ENCODE results near the gene ESAM.

The ESAM gene

GRCh38 chr11:124732230-124732629 lies 29.9 kb downstream of the ESAM start:
- no peak for DNase-seq (ENCODE audit: low read depth)

DNA sequence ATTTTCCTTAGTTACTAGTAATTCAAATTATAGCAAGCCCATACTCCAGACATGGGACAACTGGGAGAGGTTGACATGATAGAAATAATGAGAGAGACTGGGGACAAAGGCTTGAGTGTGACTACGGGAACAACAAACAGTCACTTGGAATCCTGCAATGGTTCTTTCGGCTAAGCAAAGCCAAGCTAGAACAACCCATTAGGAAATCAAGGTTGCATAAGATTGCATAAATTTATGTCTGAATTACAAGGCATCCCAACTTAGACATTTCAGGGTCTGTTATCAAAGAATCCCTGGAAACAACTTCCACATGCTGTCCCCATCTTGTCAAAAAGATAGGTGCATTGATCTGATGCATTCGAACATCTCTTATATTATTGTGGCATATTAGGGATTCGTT lies 32.5 kb downstream of the ESAM start:
- no peak for DNase-seq (ENCODE audit: low read depth)

- no peak for DNase-seq (ENCODE audit: low read depth)
Measured at GRCh38 chr11:124728134-124728533, 34.0 kb downstream of the ESAM start.

- DNase-seq (ENCODE audit: low read depth): no peak
Measured at GRCh38 chr11:124727474-124727873, 34.6 kb downstream of the ESAM start.

DNA sequence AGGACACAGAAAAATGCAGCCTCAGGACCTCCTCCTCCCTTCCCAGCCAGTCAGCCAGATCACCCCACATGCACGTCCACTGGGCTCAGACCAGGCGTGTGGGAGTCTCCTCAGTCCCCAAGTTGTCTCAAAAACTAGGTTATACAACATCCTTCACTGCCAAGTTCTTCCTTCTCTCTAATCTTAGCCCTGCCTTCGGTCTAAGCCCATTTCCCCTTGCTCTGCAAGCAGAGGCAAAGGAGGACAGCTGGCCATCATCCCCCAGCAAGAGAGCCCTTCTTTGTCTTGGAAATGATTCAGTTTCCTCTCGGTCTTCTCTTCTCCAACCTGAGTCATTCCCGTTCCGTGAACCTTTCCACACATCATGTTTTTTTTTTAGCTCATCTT lies 36.4 kb downstream of the ESAM start:
- DNase-seq (ENCODE audit: low read depth): no peak

DNA sequence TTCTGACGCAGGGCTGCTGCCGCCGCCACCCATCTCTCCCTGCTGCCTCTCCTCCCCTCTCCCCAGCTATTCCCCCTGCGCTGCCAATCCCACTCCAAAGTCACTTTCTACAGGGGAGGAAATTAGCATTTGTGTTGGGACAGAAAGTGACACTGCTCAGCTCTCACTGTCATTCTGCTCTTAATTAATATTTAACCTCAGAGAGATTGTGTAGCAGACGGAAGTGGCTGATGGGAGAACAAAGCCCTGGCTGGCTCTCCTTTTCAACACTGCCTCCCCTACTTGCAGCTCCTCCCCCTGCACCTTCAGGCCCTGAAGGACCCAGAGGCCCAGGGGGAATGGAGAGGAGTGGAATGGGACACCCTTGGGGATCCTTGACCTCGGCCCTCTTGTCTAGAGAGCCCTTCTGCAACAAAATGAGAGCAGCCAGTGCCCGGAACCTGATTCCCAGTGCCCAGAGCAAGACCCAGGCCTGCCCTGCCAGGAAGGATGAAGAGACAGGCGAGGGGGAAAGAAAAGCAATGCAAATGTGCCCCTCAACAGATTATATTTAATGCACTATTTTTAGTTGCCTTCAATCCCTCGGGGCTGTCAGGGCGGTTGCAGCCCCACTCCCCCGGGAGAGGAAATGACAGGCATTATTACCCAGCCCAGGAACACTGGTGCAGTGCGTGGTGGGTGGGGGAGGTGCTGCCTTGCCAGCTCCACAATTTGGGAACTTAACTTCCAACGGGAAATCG lies 36.9 kb downstream of the ESAM start:
- no peak for DNase-seq (ENCODE audit: low read depth)

DNA sequence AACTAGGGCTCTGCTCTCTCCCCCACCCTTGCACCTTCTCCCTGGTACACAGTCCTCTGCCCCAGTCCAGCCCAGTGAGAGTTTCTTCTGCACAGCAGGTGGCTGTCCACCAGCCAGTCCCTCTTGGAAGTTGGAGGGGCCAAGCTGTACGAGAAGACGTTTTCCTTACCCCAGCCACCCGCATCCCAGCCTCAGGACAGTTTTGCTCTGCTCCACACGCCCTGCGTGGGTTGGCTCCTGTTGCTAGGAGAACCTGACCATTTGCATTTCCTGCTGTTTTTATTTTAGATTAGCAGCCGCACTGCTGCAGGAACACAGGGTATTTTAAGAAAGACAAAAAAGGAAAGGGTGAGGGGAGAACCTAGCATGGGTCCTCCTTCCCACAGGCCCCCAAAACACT lies 39.9 kb downstream of the ESAM start:
- DNase-seq (ENCODE audit: low read depth): no peak

GRCh38 chr11:124719534-124719933 lies 42.6 kb downstream of the ESAM start:
- DNase-seq (ENCODE audit: low read depth): no peak

DNA sequence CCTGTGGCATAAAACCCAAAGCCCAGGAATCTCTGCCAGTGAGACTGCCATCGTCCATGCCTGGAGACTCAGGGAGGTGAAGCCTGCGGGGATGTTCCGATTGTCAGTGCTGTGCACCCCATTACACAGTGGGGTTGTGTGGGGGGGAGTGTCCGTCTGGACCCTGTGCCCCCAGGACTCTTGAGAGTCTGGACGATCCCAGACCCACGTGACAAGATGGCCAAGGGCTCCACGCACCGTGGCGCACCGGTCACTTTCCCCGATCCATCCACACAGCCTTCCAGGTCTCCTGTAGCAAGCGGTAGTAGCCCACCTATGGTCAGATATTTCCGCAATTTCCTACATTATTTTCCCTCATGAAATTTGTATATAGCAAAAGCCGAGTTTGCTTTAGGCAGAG lies 43.3 kb downstream of the ESAM start:
- DNase-seq (ENCODE audit: low read depth): no peak

- no peak for DNase-seq (ENCODE audit: low read depth)
Measured at GRCh38 chr11:124717786-124718651, 44.1 kb downstream of the ESAM start.

GRCh38 chr11:124717421-124717785 lies 44.7 kb downstream of the ESAM start:
- no peak for DNase-seq (ENCODE audit: low read depth)

DNA sequence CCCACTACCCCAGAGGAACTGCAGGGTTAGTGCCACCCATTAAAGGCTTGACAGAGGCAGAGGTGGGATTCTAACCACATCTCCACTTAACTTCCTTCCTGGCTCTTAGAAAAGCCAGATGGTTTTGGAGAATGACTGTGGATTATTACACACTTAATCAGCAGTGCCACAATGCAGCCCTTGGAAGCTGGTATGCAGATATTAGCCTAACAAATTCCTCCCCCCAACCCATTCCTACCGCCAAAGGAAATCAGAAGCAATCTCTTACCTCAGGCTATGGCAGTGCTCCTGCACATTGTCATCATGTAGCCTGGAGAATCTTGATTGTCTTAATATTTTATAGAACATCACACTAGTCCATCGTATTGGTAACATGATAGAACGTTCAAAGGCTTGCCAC lies 45.5 kb downstream of the ESAM start:
- DNase-seq (ENCODE audit: low read depth): no peak

GRCh38 chr11:124712392-124712791 lies 49.7 kb downstream of the ESAM start:
- DNase-seq (ENCODE audit: low read depth): no peak

DNA sequence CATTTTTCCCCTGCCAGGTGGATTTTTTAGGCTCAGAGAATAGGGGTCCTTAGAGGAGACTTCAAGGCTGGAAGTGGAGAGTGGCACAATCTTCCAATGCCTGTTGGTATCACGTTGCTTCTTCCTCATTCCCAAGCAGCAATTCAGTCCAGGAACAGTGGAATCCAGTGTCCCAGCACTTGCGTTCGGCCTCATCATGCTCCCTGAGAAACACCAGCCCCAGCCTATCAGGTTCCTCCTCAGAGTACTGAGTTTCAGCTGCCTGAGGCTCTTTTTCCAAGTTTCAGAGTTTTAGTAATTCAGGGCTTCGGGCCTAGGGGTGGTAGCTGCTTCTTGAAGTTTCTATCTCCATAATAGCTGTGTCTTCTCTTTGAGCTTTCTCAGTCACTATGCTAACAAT lies 54.3 kb downstream of the ESAM start:
- DNase-seq (ENCODE audit: low read depth): no peak
